Spleen (tissue), 11 donors: ENCODE measurements around the gene CCDC6. TPM values are rescaled to one million over a fixed set of nuclear protein-coding genes. Genes with fewer than 3 reads are reported as not detected.

ENCODE experiments used
- DNase-seq: peaks from one replicate; pipeline ENCODE4 v3.0.0-alpha.2; 2020
- H3K27ac ChIP-seq, 8 donors: fragments of 200-600 bp; sonication (generic) in 7 of 8; 1 replicate in 4 of 8; 2 replicates in 4 of 8; pipeline versions ENCODE4 v1.5.0 to v1.8.0; 2016 to 2021; ENCODE audit warnings: inconsistent platforms in 4 of 8, mild to moderate bottlenecking in 4 of 8, moderate library complexity in 1 of 8
- H3K27me3 ChIP-seq, 7 donors: fragments of 200-600 bp; sonication (generic) in 6 of 7; replicated peaks in 1 of 7; 1 replicate in 4 of 7; 2 replicates in 3 of 7; pipeline versions ENCODE4 v1.5.0 to v1.8.0; 2016 to 2021; ENCODE audit warnings: inconsistent platforms in 3 of 7, mild to moderate bottlenecking in 1 of 7
- H3K36me3 ChIP-seq, 6 donors: fragments of 200-600 bp; sonication (generic) in 5 of 6; 1 replicate in 4 of 6; 2 replicates in 2 of 6; pipeline versions ENCODE4 v1.5.0 to v1.8.0; 2016 to 2021; ENCODE audit warnings: inconsistent platforms in 2 of 6
- H3K4me1 ChIP-seq, 6 donors: fragments of 200-600 bp; sonication (generic) in 5 of 6; 1 replicate in 3 of 6; 2 replicates in 3 of 6; pipeline versions ENCODE4 v1.5.0 to v1.8.0; 2016 to 2021; ENCODE audit warnings: inconsistent platforms in 3 of 6
- H3K4me3 ChIP-seq, 8 donors: fragments of 200-600 bp; sonication (generic) in 7 of 8; 1 replicate in 4 of 8; 2 replicates in 4 of 8; pipeline versions ENCODE4 v1.5.0 to v1.8.0; 2016 to 2021; ENCODE audit warnings: inconsistent platforms in 4 of 8, mild to moderate bottlenecking in 4 of 8, moderate library complexity in 2 of 8
- H3K9me3 ChIP-seq, 8 donors: fragments of 200-600 bp; sonication (generic) in 7 of 8; 1 replicate in 4 of 8; 2 replicates in 4 of 8; pipeline versions ENCODE4 v1.5.0 to v1.8.0; 2016 to 2021; ENCODE audit warnings: inconsistent platforms in 4 of 8
- CTCF ChIP-seq, 11 experiments: fragments of 200-600 bp in 7 of 11; fragments of 450-650 bp in 4 of 11; sonication (generic) in 4 of 11; IDR thresholded peaks in 8 of 11; conservative IDR thresholded peaks in 3 of 11; 1 replicate in 7 of 11; 2 replicates in 4 of 11; pipeline versions ENCODE4 v1.4.0 to v1.8.0; 2016 to 2021; ENCODE audit warnings: antibody characterized with exemption in 11 of 11, inconsistent platforms in 4 of 11, mild to moderate bottlenecking in 1 of 11
- POLR2A ChIP-seq, 3 donors: fragments of 450-650 bp; IDR thresholded peaks; one replicate each; pipeline ENCODE4 v1.5.1; 2017; ENCODE audit warnings: antibody characterized with exemption in 3 of 3, mild to moderate bottlenecking in 1 of 3
- POLR2AphosphoS5 ChIP-seq, 3 donors: sonication (generic); formaldehyde crosslinking; IDR thresholded peaks; one replicate each; pipeline ENCODE4 v1.5.1; 2017; ENCODE audit warnings: antibody characterized with exemption in 3 of 3
- WGBS, 5 donors: extraction: QIAGEN DNeasy Blood & Tissue Kit in 3 of 5; methylation state at CpG; one replicate each; pipeline versions ENCODE4 v1.1.5 to v1.1.7; 2013 to 2018; 5-methylcytosine and 5-hydroxymethylcytosine counted together
- intact Hi-C: fragments of 100-400 bp; cut with DNase I; formaldehyde crosslinking; loops from one replicate; pipeline ENCODE4 v1.15.0; 2023; ENCODE audit warnings: low total_unique reads
- polyA plus RNA-seq, 3 donors: library from polyadenylated mRNA; stranded (reverse); fragments of 200-250 nt; gene quantifications; one replicate each; pipeline ENCODE4 v1.2.1, GENCODE V29; 2013
- total RNA-seq, 7 donors: library from RNA; depleted of rRNA in 3 of 7; stranded (reverse); fragments of >200 nt in 3 of 7; fragmentation: NEBNext Ultra II Directional in 4 of 7; extraction: Animal tissue kit (Norgen Biotek cat#: 25700) in 4 of 7; gene quantifications; one replicate each; pipeline versions ENCODE4 v1.1.0 to v1.2.1, GENCODE V29; 2016 to 2021
- donor health status: healthy with polysubstance abuse.
- donor health status: DM: no; HTN: no; CAD: no; lungs with moderate emphysema.
- donor health status: DM: no; HTN: no; CAD: no.
- donor health status: Bipolar disorder and iron deficiency.
- donor health status: healthy.
- donor health status: DM: no; HTN: no; CAD: no.
- donor health status: DM: yes; HTN: yes; CAD: no.

Gene CCDC6
- total and polyA plus RNA-seq, 10 donors = 8.7 to 55.1 (median 37.6) TPM

- Histone ChIP-seq H3K27me3 (no peaks in the 10 kb centered on the region), H3K36me3 (no peaks in the 10 kb centered on the region), H3K9me3 (peaks cover 2 to 37% (median 30%) of the 10 kb centered on the region in 8 donors), H3K4me3 (no peak overlapping the region), H3K27ac (no peak overlapping the region), H3K4me1 (no peaks in the 10 kb centered on the region)
- TF ChIP-seq POLR2A (IDR thresholded peaks at IDR 0.05) (no peak), POLR2AphosphoS5 (IDR thresholded peaks at IDR 0.05) (no peak), CTCF (IDR thresholded peaks at IDR 0.05 in 8 of 11, conservative IDR thresholded peaks at IDR 0.05 in 3 of 11) (no peak)
- WGBS, 5 donors = 85 to 100% (median 95%) methylated on average over 2 of the region's 2 CpGs
- no peak for DNase-seq
- intact Hi-C loops = no loop called here
Measured at GRCh38 chr10:59926086-59926485, 19.7 kb upstream of the CCDC6 start.

GRCh38 chr10:59922907-59923306 lies 16.6 kb upstream of the CCDC6 start:
- Histone ChIP-seq H3K36me3 (no peaks in the 10 kb centered on the region), H3K4me3 (no peak overlapping the region), H3K4me1 (no peaks in the 10 kb centered on the region), H3K27ac (no peak overlapping the region), H3K9me3 (peaks cover 2 to 36% (median 29%) of the 10 kb centered on the region in 8 donors), H3K27me3 (no peaks in the 10 kb centered on the region)
- TF ChIP-seq POLR2AphosphoS5 (IDR thresholded peaks at IDR 0.05) (no peak), POLR2A (IDR thresholded peaks at IDR 0.05) (no peak), CTCF (IDR thresholded peaks at IDR 0.05 in 8 of 11, conservative IDR thresholded peaks at IDR 0.05 in 3 of 11) (no peak)
- DNase-seq = no peak
- intact Hi-C loops = no loop called here
- WGBS, 5 donors = 59 to 64% (median 62%) methylated on average over 3 of the region's 3 CpGs

- TF ChIP-seq POLR2AphosphoS5 (IDR thresholded peaks at IDR 0.05) (no peak), POLR2A (IDR thresholded peaks at IDR 0.05) (no peak), CTCF (IDR thresholded peaks at IDR 0.05 in 8 of 11, conservative IDR thresholded peaks at IDR 0.05 in 3 of 11) (no peak)
- Histone ChIP-seq H3K36me3 (no peaks in the 10 kb centered on the region), H3K9me3 (peaks cover 2 to 34% (median 32%) of the 10 kb centered on the region in 8 donors), H3K27me3 (no peaks in the 10 kb centered on the region), H3K4me3 (no peak overlapping the region), H3K27ac (no peak overlapping the region), H3K4me1 (no peaks in the 10 kb centered on the region)
- DNase-seq = no peak
- intact Hi-C loops = no loop called here
- WGBS, 5 donors = 68 to 84% (median 79%) methylated on average over 1 of the region's 1 CpG
Measured at GRCh38 chr10:59917922-59918321, 11.6 kb upstream of the CCDC6 start.

- Histone ChIP-seq H3K27ac (no peak overlapping the region), H3K4me3 (no peak overlapping the region), H3K4me1 (peaks cover 0 to 6% (median 4%) of the 10 kb centered on the region in 6 donors), H3K27me3 (no peaks in the 10 kb centered on the region), H3K9me3 (peaks cover 0 to 18% (median 17%) of the 10 kb centered on the region in 8 donors), H3K36me3 (no peaks in the 10 kb centered on the region)
- intact Hi-C loops = no loop called here
- no peak for DNase-seq
- TF ChIP-seq POLR2AphosphoS5 (IDR thresholded peaks at IDR 0.05) (no peak), CTCF (IDR thresholded peaks at IDR 0.05 in 8 of 11, conservative IDR thresholded peaks at IDR 0.05 in 3 of 11) (no peak), POLR2A (IDR thresholded peaks at IDR 0.05) (no peak)
Measured at GRCh38 chr10:59913547-59914237, 7.3 kb upstream of the CCDC6 start.
